Loucy (cell line): ENCODE data around the gene EGF.
"Not testable (repeated sequence)": the region's sequence is repeated elsewhere in the genome, so short reads cannot be mapped to it uniquely, and the experiment has no call there.

Source experiments
- H2AFZ ChIP-seq: fragments of 200-600 bp; sonication (generic); 2 replicates; pipeline ENCODE4 v1.6.0; 2016; ENCODE audit warnings: antibody characterized with exemption, mild to moderate bottlenecking, low read length, moderate library complexity
- H3F3A ChIP-seq: fragments of 200-600 bp; 2 replicates; pipeline ENCODE4 v1.6.0; 2016; ENCODE audit warnings: antibody characterized with exemption, low read depth, mild to moderate bottlenecking
- H3K27me3 ChIP-seq: fragments of 200-600 bp; sonication (generic); 2 replicates; pipeline ENCODE4 v1.6.1; 2014; ENCODE audit warnings: low read length, mild to moderate bottlenecking; ENCODE audit not compliant: insufficient read depth, poor library complexity, severe bottlenecking
- H3K36me3 ChIP-seq: fragments of 200-600 bp; sonication (generic); 2 replicates; pipeline ENCODE4 v1.6.1; 2016; ENCODE audit warnings: low read length; ENCODE audit not compliant: insufficient read depth
- H3K4me1 ChIP-seq: fragments of 200-600 bp; sonication (generic); 2 replicates; pipeline ENCODE4 v1.5.1; 2014; ENCODE audit warnings: low read length, mild to moderate bottlenecking; ENCODE audit not compliant: insufficient read depth, poor library complexity, severe bottlenecking
- H3K4me2 ChIP-seq: fragments of 200-600 bp; sonication (generic); 2 replicates; pipeline ENCODE4 v1.6.0; 2014; ENCODE audit warnings: antibody characterized with exemption, low read length, low read depth, mild to moderate bottlenecking; ENCODE audit not compliant: poor library complexity, severe bottlenecking
- H3K4me3 ChIP-seq: fragments of 200-600 bp; sonication (generic); 2 replicates; pipeline ENCODE4 v1.5.1; 2014; ENCODE audit warnings: low read length, mild to moderate bottlenecking, mixed read lengths; ENCODE audit not compliant: poor library complexity, severe bottlenecking
- H3K79me2 ChIP-seq: fragments of 200-600 bp; sonication (generic); 2 replicates; pipeline ENCODE4 v1.6.1; 2014; ENCODE audit warnings: low read length; ENCODE audit not compliant: insufficient read depth
- H3K9ac ChIP-seq: fragments of 200-600 bp; sonication (generic); 2 replicates; pipeline ENCODE4 v1.6.0; 2014; ENCODE audit warnings: mild to moderate bottlenecking, low read depth, low read length, moderate library complexity; ENCODE audit not compliant: poor library complexity, severe bottlenecking
- H3K9me2 ChIP-seq: fragments of 200-600 bp; sonication (generic); replicated peaks from 2 replicates; pipeline ENCODE4 v1.6.1; 2016; ENCODE audit warnings: low read depth, low read length, mixed read lengths
- H3K9me3 ChIP-seq: fragments of 200-600 bp; sonication (generic); 2 replicates; pipeline ENCODE4 v1.6.1; 2014; ENCODE audit warnings: mild to moderate bottlenecking, antibody characterized with exemption, low read length, low read depth; ENCODE audit not compliant: insufficient read depth
- H4K20me1 ChIP-seq: fragments of 200-600 bp; sonication (generic); 2 replicates; pipeline ENCODE4 v1.6.0; 2014; ENCODE audit warnings: antibody characterized with exemption, low read length, mild to moderate bottlenecking; ENCODE audit not compliant: insufficient read depth, poor library complexity, severe bottlenecking
- CTCF ChIP-seq: fragments of 200-600 bp; sonication (generic); conservative IDR thresholded peaks from 2 replicates; pipeline ENCODE4 v1.5.1; 2014; ENCODE audit warnings: mild to moderate bottlenecking, antibody characterized with exemption, low read length
- EZH2phosphoT487 ChIP-seq: fragments of 200-600 bp; IDR thresholded peaks from 2 replicates; pipeline ENCODE4 v1.6.1; 2018; ENCODE audit warnings: antibody characterized with exemption, mild to moderate bottlenecking, moderate library complexity, borderline replicate concordance

The EGF gene

DNA sequence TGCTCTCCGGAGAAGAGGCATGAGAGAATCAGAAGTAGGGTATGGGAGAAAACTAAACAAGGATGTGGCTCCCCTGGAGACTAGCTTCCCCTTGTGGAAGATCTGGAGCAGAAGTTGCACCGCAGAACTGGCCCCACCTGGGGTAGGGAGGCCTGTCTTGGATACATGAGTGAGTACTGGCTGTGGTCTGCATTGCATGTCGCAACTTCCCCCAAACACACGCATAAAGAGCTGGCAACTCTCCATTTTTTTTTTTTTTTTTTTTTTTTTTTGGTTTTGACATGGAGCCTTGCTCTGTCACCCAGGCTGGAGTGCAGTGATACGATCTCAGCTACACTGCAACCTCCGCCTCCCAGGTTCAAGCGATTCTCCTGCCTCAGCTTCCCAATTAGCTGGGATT lies 119.9 kb downstream of the EGF start:
- no peak overlapping the region for H3K4me3 ChIP-seq

DNA sequence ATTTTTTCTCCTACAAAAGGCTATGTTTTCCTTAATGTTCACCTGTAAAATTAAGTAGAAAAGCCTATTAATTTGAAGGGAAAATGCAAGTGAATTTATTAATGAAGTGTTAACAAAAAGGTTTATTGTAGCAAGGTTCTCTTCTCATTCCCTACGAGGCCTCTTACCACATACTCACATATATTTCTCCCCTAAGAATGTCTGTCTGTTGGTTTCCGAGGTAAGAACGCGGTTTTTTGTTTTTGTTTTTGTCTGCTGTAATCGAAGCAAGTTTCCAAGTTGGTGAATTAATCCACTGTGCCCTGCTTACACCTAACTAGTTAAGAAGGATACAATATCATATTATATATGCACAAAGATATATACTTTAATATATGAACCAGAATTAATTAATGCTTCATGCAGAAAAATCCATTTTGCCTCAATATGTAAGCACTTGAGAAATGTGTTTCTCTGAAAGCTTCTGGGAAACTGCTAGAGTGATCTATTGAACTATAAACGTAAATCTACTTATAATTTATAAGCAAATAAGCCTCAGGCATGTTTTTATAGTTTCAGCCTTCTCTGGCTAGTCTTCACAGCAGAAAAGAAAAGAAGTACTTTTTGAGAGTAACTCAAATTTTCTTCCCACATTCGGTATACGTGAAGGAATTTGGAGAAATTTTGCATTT lies 120.8 kb downstream of the EGF start:
- no peak overlapping the region for H2AFZ ChIP-seq
- no peaks in the 10 kb centered on the region for H4K20me1 ChIP-seq
- H3K4me3 ChIP-seq: no peak overlapping the region
- no peaks in the 10 kb centered on the region for H3F3A ChIP-seq
- no peaks in the 10 kb centered on the region for H3K9me3 ChIP-seq
- TF ChIP-seq CTCF (no peak), EZH2phosphoT487 (no peak)
- H3K4me1 ChIP-seq: no peaks in the 10 kb centered on the region
- H3K4me2 ChIP-seq: no peak overlapping the region
- no peaks in the 10 kb centered on the region for H3K36me3 ChIP-seq
- H3K9me2 ChIP-seq: no peaks in the 10 kb centered on the region
- no peaks in the 10 kb centered on the region for H3K27me3 ChIP-seq
- H3K79me2 ChIP-seq: no peaks in the 10 kb centered on the region
- H3K9ac ChIP-seq: no peak overlapping the region

More for the DNA sequence above, 119.9 kb downstream of the EGF start:
- H3F3A ChIP-seq: no peaks in the 10 kb centered on the region
- no peak overlapping the region for H3K4me2 ChIP-seq
- H3K27me3 ChIP-seq: no peaks in the 10 kb centered on the region
- H3K9me2 ChIP-seq: no peaks in the 10 kb centered on the region
- no peak overlapping the region for H3K9ac ChIP-seq
- H3K36me3 ChIP-seq: no peaks in the 10 kb centered on the region
- no peaks in the 10 kb centered on the region for H3K9me3 ChIP-seq
- no peaks in the 10 kb centered on the region for H4K20me1 ChIP-seq
- TF ChIP-seq EZH2phosphoT487 (no peak), CTCF (no peak)
- no peak overlapping the region for H2AFZ ChIP-seq
- H3K79me2 ChIP-seq: no peaks in the 10 kb centered on the region
- no peaks in the 10 kb centered on the region for H3K4me1 ChIP-seq

GRCh38 chr4:110034026-110034393 lies 121.3 kb downstream of the EGF start:
- no peak overlapping the region for H3K4me2 ChIP-seq

DNA sequence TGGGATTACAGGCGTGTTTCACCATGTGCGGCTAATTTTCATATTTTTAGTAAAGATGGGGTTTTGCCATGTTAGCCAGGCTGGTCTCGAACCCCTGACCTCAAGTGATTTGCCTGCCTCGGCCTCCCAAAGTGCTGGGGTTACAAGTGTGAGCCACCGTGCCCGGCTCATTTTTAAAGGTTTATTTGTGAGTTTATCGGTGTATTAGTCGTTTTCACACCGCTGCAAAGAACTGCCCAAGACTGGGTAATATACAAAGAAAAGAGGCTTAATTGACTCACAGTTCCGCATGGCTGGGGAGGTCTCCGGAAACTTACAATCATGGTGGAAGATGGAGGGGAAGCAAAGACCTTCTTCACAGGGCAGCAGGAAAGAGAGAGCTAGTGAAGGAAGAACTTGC lies 126.5 kb downstream of the EGF start:
- H4K20me1 ChIP-seq, H2AFZ ChIP-seq, H3F3A ChIP-seq, H3K9me3 ChIP-seq, H3K9me2 ChIP-seq, H3K9ac ChIP-seq, H3K4me3 ChIP-seq, H3K79me2 ChIP-seq, H3K36me3 ChIP-seq, H3K27me3 ChIP-seq, H3K4me2 ChIP-seq, H3K4me1 ChIP-seq: not testable (repeated sequence)

More at GRCh38 chr4:110034026-110034393, 121.3 kb downstream of the EGF start:
- Histone ChIP-seq H3K4me1 (no peaks in the 10 kb centered on the region), H3K79me2 (no peaks in the 10 kb centered on the region), H3K9me3 (no peaks in the 10 kb centered on the region), H3F3A (no peaks in the 10 kb centered on the region), H3K9ac (no peak overlapping the region), H3K27me3 (no peaks in the 10 kb centered on the region), H3K36me3 (no peaks in the 10 kb centered on the region), H3K4me3 (no peak overlapping the region), H2AFZ (no peak overlapping the region), H3K9me2 (no peaks in the 10 kb centered on the region), H4K20me1 (no peaks in the 10 kb centered on the region)
- TF ChIP-seq CTCF: no peak
- no peak for TF ChIP-seq EZH2phosphoT487
